Right atrium auricular region (tissue), 2 donors: ENCODE results near the gene CACNA1B. TPM values are rescaled to one million over a fixed set of nuclear protein-coding genes. Genes with fewer than 3 reads are reported as not detected.

Experiments used
- DNase-seq: peaks from one replicate; pipeline ENCODE4 v3.0.0-alpha.2; 2019; ENCODE audit warnings: low spot score
- H3K27ac ChIP-seq, 2 donors: fragments of 200-600 bp; sonication (generic); 1 replicate in 1 of 2; 2 replicates in 1 of 2; pipeline ENCODE4 v1.5.1; 2016 to 2019
- H3K27me3 ChIP-seq, 2 donors: fragments of 200-600 bp; sonication (generic); one replicate each; pipeline versions ENCODE4 v1.5.1 to v1.6.0; 2017 to 2019
- H3K36me3 ChIP-seq: fragments of 200-600 bp; sonication (generic); one replicate; pipeline ENCODE4 v1.5.1; 2016
- H3K4me1 ChIP-seq, 2 donors: fragments of 200-600 bp; sonication (generic); one replicate each; pipeline versions ENCODE4 v1.5.1 to v1.6.0; 2017 to 2019
- H3K4me3 ChIP-seq, 2 donors: fragments of 200-600 bp; sonication (generic); 1 replicate in 1 of 2; 2 replicates in 1 of 2; pipeline ENCODE4 v1.5.1; 2017 to 2019; ENCODE audit warnings: mild to moderate bottlenecking in 1 of 2, moderate library complexity in 1 of 2
- H3K9me3 ChIP-seq, 2 donors: fragments of 200-600 bp; sonication (generic); one replicate each; pipeline ENCODE4 v1.5.1; 2019
- CTCF ChIP-seq, 2 donors: fragments of 200-600 bp; sonication (generic); IDR thresholded peaks; one replicate each; pipeline ENCODE4 v1.5.1; 2019; ENCODE audit warnings: antibody characterized with exemption in 2 of 2
- total RNA-seq, 2 donors: library from RNA; depleted of rRNA; stranded (reverse); fragments of >200 nt; gene quantifications; one replicate each; pipeline ENCODE4 v1.1.0, GENCODE V29; 2016

CACNA1B gene
- total RNA-seq, 2 donors from 2014 or later = 0.04 to 0.41 TPM

DNA sequence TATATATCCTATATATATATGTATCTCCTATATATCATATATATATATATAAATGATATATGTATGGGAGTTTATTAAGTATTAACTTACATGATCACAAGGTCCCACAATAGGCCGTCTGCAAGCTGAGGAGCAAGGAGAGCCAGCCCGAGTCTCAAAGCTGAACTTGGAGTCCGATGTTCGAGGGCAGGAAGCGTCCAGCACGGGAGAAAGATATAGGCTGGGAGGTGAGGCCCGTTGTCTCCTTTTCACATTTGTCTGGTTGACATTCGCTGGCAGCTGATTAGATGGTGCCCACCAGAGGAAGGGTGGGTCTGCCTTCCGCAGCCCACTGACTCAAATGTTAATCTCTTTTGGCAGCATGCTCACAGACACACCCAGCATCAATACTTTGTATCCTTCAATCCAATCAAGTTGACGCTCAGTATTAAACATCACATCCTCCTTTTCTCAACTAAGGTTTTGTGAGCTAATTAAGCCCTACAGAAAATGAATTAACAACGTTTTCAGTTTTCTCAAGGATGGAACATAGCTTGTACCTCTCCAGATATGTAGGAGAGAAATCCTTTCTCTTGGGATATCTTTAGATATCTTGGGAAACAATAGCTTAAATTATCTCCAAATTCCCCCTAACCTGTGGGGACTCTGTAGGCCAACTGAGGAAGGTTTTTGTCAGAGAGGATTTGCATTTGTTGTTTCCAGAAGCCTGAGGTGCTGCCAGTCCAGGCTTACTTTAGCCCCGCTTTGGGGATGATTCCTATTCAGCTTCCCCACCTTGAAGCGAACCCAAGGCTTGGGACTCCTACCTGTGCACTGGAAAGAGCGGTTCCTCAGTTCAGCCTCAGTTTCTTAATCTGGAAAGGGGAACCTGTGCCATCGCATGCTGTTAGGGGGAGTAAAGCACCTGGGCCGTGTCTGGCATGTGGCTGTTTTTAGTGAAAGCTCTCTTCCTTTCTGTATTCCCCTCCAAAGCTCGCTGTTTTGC lies 163.2 kb downstream of the CACNA1B start:
- H3K27ac ChIP-seq = no peak overlapping the region
- DNase-seq = peak; percentile 26
- H3K27me3 ChIP-seq = no peaks in the 10 kb centered on the region
- no peak overlapping the region for H3K4me3 ChIP-seq
- H3K36me3 ChIP-seq = no peaks in the 10 kb centered on the region
- no peaks in the 10 kb centered on the region for H3K9me3 ChIP-seq
- no peaks in the 10 kb centered on the region for H3K4me1 ChIP-seq
- no peak for TF ChIP-seq CTCF (IDR thresholded peaks at IDR 0.05)

- TF ChIP-seq CTCF (IDR thresholded peaks at IDR 0.05) = no peak
- Histone ChIP-seq H3K27me3 (no peaks in the 10 kb centered on the region), H3K4me1 (no peaks in the 10 kb centered on the region), H3K4me3 (no peak overlapping the region), H3K9me3 (no peaks in the 10 kb centered on the region), H3K27ac (no peak overlapping the region), H3K36me3 (no peaks in the 10 kb centered on the region)
- DNase-seq = no peak
Measured at GRCh38 chr9:138042146-138042545, 164.6 kb downstream of the CACNA1B start.

DNA sequence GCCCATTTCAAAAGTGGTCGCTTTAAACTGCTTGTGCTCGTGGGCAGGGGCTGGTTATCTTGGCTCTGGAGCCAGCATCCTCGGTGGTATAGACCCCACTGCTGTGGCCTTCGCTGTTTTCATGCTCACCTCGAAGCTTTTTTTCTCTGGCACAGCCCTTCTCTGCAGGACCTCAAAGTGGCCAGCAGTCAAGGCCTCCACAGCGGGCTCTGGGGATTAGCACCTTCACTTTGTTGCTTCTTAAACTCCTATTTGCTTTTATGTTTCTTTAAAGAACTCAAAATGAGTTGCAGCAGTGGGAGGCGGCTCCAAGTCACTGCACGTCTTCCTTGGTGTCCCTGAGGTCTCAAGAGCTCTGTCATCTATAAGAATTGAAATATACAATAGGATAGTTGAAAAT lies 165.1 kb downstream of the CACNA1B start:
- Histone ChIP-seq H3K4me3 (no peak overlapping the region), H3K4me1 (no peaks in the 10 kb centered on the region), H3K27ac (no peak overlapping the region), H3K9me3 (no peaks in the 10 kb centered on the region), H3K36me3 (no peaks in the 10 kb centered on the region), H3K27me3 (no peaks in the 10 kb centered on the region)
- DNase-seq = no peak
- TF ChIP-seq CTCF (IDR thresholded peaks at IDR 0.05) = no peak

- no peak for TF ChIP-seq CTCF (IDR thresholded peaks at IDR 0.05)
- no peak overlapping the region for H3K27ac ChIP-seq
- H3K4me1 ChIP-seq = no peaks in the 10 kb centered on the region
- DNase-seq = no peak
- H3K27me3 ChIP-seq = no peaks in the 10 kb centered on the region
- no peak overlapping the region for H3K4me3 ChIP-seq
- H3K9me3 ChIP-seq = no peaks in the 10 kb centered on the region
- H3K36me3 ChIP-seq = no peaks in the 10 kb centered on the region
Measured at GRCh38 chr9:138043061-138043410, 165.5 kb downstream of the CACNA1B start.

DNA sequence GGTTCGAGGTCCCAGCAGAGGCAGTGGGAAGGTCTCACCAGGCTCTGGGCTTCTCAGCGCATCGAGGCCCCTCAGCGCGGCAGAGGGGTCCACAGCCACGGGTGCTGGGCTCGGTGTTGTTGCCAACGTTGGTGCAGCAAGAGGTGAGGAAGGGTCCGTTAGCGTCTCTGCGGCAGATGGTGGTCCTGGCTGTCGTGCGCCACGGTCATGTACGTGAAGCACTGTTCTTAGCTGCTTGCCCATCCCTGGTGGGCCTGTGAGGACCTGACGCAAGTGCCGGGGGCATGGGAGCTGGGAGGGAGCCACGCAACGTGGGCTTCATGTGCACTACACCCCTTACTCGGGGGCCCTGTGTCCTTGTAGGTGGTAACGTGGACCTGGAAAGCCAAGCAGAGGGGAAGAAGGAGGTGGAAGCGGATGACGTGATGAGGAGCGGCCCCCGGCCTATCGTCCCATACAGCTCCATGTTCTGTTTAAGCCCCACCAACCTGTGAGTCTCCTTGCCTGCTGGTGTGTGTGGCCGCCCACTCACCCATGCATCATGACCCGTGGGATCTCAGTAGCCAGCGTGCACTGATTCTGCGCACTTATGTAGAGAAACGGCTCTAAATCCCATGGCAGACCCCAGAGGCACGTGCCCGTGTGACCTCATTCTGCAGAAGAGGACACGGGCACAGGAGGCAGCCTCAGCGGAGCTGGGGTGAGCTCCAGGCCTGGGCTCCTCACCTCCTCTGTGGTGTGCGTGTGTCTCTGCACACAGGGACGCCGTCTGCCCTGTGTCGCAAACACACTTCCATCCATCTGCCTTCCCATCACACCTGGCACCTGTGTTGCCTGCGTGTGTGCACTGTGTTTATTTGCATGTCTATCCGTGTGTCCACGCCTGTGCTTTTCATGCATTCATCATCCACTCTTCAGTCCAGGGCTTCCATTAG lies 166.1 kb downstream of the CACNA1B start:
- no peak overlapping the region for H3K4me3 ChIP-seq
- H3K27me3 ChIP-seq = no peaks in the 10 kb centered on the region
- H3K27ac ChIP-seq = no peak overlapping the region
- peak; percentile 38 for DNase-seq
- TF ChIP-seq CTCF (IDR thresholded peaks at IDR 0.05) = no peak
- H3K36me3 ChIP-seq = no peaks in the 10 kb centered on the region
- no peaks in the 10 kb centered on the region for H3K9me3 ChIP-seq
- no peaks in the 10 kb centered on the region for H3K4me1 ChIP-seq
